Mesenchymal stem cell (in vitro differentiated cells and primary cell): Measurements from ENCODE around the gene RALGPS1.

ENCODE experiments used
- DNase-seq: peaks from one replicate; pipeline ENCODE4 v3.0.0-alpha.2; 2013
- H2AFZ ChIP-seq: one replicate; pipeline ENCODE4 v1.6.1; 2013; ENCODE audit warnings: low read depth, mild to moderate bottlenecking, control low read depth, inconsistent platforms, low read length, moderate library complexity
- H2AK5ac ChIP-seq: 2 replicates; pipeline ENCODE4 v1.6.1; 2013; ENCODE audit warnings: low read length, moderate library complexity, mild to moderate bottlenecking, inconsistent platforms; ENCODE audit not compliant: severe bottlenecking
- H2BK120ac ChIP-seq: one replicate; pipeline ENCODE4 v1.6.1; 2013; ENCODE audit warnings: low read depth, mild to moderate bottlenecking, inconsistent platforms, low read length, moderate library complexity
- H2BK12ac ChIP-seq, 2 experiments: one replicate each; pipeline ENCODE4 v1.6.1; 2013; ENCODE audit warnings: inconsistent platforms in 2 of 2, low read length in 2 of 2, mild to moderate bottlenecking in 2 of 2, moderate library complexity in 2 of 2, control low read depth in 1 of 2
- H2BK15ac ChIP-seq: one replicate; pipeline ENCODE4 v1.6.1; 2013; ENCODE audit warnings: mild to moderate bottlenecking, low read depth, inconsistent platforms; ENCODE audit not compliant: poor library complexity, severe bottlenecking
- H2BK5ac ChIP-seq: 2 replicates; pipeline ENCODE4 v1.6.1; 2013; ENCODE audit warnings: low read depth, mild to moderate bottlenecking, low read length, control low read depth, inconsistent platforms; ENCODE audit not compliant: poor library complexity, severe bottlenecking
- H3K14ac ChIP-seq, 2 experiments: one replicate each; pipeline ENCODE4 v1.6.1; 2013; ENCODE audit warnings: inconsistent platforms in 2 of 2, low read length in 2 of 2, control low read depth in 1 of 2, mild to moderate bottlenecking in 1 of 2, moderate library complexity in 1 of 2
- H3K18ac ChIP-seq, 2 experiments: one replicate each; pipeline ENCODE4 v1.6.1; 2013; ENCODE audit warnings: inconsistent platforms in 2 of 2, low read length in 2 of 2, control low read depth in 1 of 2, low read depth in 1 of 2, mild to moderate bottlenecking in 1 of 2
- H3K23ac ChIP-seq, 2 experiments: one replicate each; pipeline ENCODE4 v1.6.1; 2013; ENCODE audit warnings: inconsistent platforms in 2 of 2, low read length in 2 of 2, mild to moderate bottlenecking in 2 of 2, moderate library complexity in 2 of 2, control low read depth in 1 of 2
- H3K27ac ChIP-seq: 2 replicates; pipeline ENCODE4 v1.5.1; 2013; ENCODE audit warnings: mild to moderate bottlenecking, moderate library complexity, low read length, control low read depth, inconsistent platforms; ENCODE audit not compliant: poor library complexity, severe bottlenecking
- H3K27me3 ChIP-seq, 2 experiments: 2 replicates each; pipeline versions ENCODE4 v1.6.1 to v1.7.0; 2013; ENCODE audit warnings: low read length in 2 of 2, mild to moderate bottlenecking in 2 of 2, moderate library complexity in 2 of 2, control low read depth in 1 of 2, inconsistent platforms in 1 of 2; ENCODE audit not compliant: control insufficient read depth in 1 of 2, insufficient read depth in 1 of 2
- H3K36me3 ChIP-seq, 2 experiments: 2 replicates each; pipeline versions ENCODE4 v1.6.1 to v1.7.0; 2013; ENCODE audit warnings: low read length in 2 of 2, control low read depth in 1 of 2, inconsistent platforms in 1 of 2, low read depth in 1 of 2, mild to moderate bottlenecking in 1 of 2; ENCODE audit not compliant: insufficient read depth in 2 of 2, control insufficient read depth in 1 of 2
- H3K4ac ChIP-seq, 2 experiments: one replicate each; pipeline ENCODE4 v1.6.1; 2013; ENCODE audit warnings: inconsistent platforms in 2 of 2, low read length in 2 of 2, mild to moderate bottlenecking in 2 of 2, moderate library complexity in 2 of 2, control low read depth in 1 of 2, low read depth in 1 of 2
- H3K4me1 ChIP-seq: 2 replicates; pipeline ENCODE4 v1.6.1; 2013; ENCODE audit warnings: low read depth, low read length, control low read depth; ENCODE audit not compliant: control insufficient read depth, insufficient read depth
- H3K4me2 ChIP-seq: 2 replicates; pipeline ENCODE4 v1.6.1; 2013; ENCODE audit warnings: low read length, mild to moderate bottlenecking, inconsistent platforms; ENCODE audit not compliant: poor library complexity, severe bottlenecking
- H3K4me3 ChIP-seq, 2 experiments: 2 replicates each; pipeline versions ENCODE4 v1.5.1 to v1.7.0; 2013; ENCODE audit warnings: low read length in 2 of 2, mild to moderate bottlenecking in 2 of 2, control low read depth in 1 of 2, low read depth in 1 of 2; ENCODE audit not compliant: insufficient read depth in 1 of 2
- H3K79me1 ChIP-seq: replicated peaks from 2 replicates; pipeline ENCODE4 v1.6.1; 2013; ENCODE audit warnings: mild to moderate bottlenecking, control low read depth, low read length, inconsistent platforms; ENCODE audit not compliant: poor library complexity, severe bottlenecking
- H3K9ac ChIP-seq: 2 replicates; pipeline ENCODE4 v1.7.0; 2013; ENCODE audit warnings: mild to moderate bottlenecking, low read length, moderate library complexity
- H3K9me3 ChIP-seq: 2 replicates; pipeline ENCODE4 v1.7.0; 2013; ENCODE audit warnings: mild to moderate bottlenecking, low read length; ENCODE audit not compliant: control insufficient read depth
- H4K8ac ChIP-seq: one replicate; pipeline ENCODE4 v1.6.1; 2013; ENCODE audit warnings: inconsistent platforms, mild to moderate bottlenecking, low read length, moderate library complexity
- H4K91ac ChIP-seq: one replicate; pipeline ENCODE4 v1.6.1; 2013; ENCODE audit warnings: mild to moderate bottlenecking, low read length, inconsistent platforms
- WGBS: methylation state at CpG from one replicate; pipeline ENCODE4 v1.1.7; 2013; ENCODE audit warnings: mixed read lengths; 5-methylcytosine and 5-hydroxymethylcytosine counted together

The RALGPS1 gene

GRCh38 chr9:126880226-126880946 lies 34.2 kb upstream of the RALGPS1 start:
- Histone ChIP-seq H3K9ac (no peak overlapping the region), H3K79me1 (peaks cover 43% of the 10 kb centered on the region), H2BK15ac (no peak overlapping the region), H4K91ac (peak overlapping the region; percentile 37), H4K8ac (no peak overlapping the region), H3K18ac (no peak overlapping the region), H3K9me3 (no peaks in the 10 kb centered on the region), H3K23ac (no peak overlapping the region), H3K4ac (no peak overlapping the region), H3K36me3 (peaks cover 26 to 51% of the 10 kb centered on the region in 2 experiments), H3K27ac (no peak overlapping the region), H2BK12ac (no peak overlapping the region), H2AFZ (no peak overlapping the region), H2BK120ac (no peak overlapping the region), H3K4me2 (no peak overlapping the region), H3K14ac (no peak overlapping the region), H3K4me3 (no peak overlapping the region), H3K4me1 (peaks cover 5% of the 10 kb centered on the region), H2BK5ac (no peak overlapping the region), H2AK5ac (no peak overlapping the region), H3K27me3 (no peaks in the 10 kb centered on the region)
- WGBS: 97% methylated on average over 22 of the region's 23 CpGs
- DNase-seq: no peak

- Histone ChIP-seq H3K4ac (no peak overlapping the region), H3K14ac (no peak overlapping the region), H3K27me3 (no peaks in the 10 kb centered on the region), H2BK120ac (no peak overlapping the region), H3K23ac (no peak overlapping the region), H4K8ac (no peak overlapping the region), H2AFZ (no peak overlapping the region), H3K79me1 (peaks cover 42% of the 10 kb centered on the region), H3K4me1 (peaks cover 5% of the 10 kb centered on the region), H4K91ac (no peak overlapping the region), H2AK5ac (no peak overlapping the region), H2BK5ac (no peak overlapping the region), H2BK12ac (no peak overlapping the region), H3K18ac (no peak overlapping the region), H3K36me3 (peaks cover 26 to 53% of the 10 kb centered on the region in 2 experiments), H3K9ac (no peak overlapping the region), H3K4me3 (no peak overlapping the region), H3K27ac (no peak overlapping the region), H3K4me2 (no peak overlapping the region), H3K9me3 (no peaks in the 10 kb centered on the region), H2BK15ac (no peak overlapping the region)
- no peak for DNase-seq
- 98% methylated on average over 3 of the region's 6 CpGs for WGBS
These were observed 33.6 kb upstream of the RALGPS1 start for GRCh38 chr9:126880947-126881332.

GRCh38 chr9:126882746-126883145 lies 31.8 kb upstream of the RALGPS1 start:
- Histone ChIP-seq H3K14ac (no peak overlapping the region), H3K18ac (no peak overlapping the region), H3K27ac (no peak overlapping the region), H2BK12ac (no peak overlapping the region), H3K9me3 (no peaks in the 10 kb centered on the region), H2BK120ac (no peak overlapping the region), H3K23ac (no peak overlapping the region), H2AK5ac (no peak overlapping the region), H3K4me2 (no peak overlapping the region), H2BK15ac (no peak overlapping the region), H3K4ac (no peak overlapping the region), H3K79me1 (peaks cover 43% of the 10 kb centered on the region), H3K27me3 (no peaks in the 10 kb centered on the region), H2AFZ (no peak overlapping the region), H4K8ac (no peak overlapping the region), H3K4me3 (no peak overlapping the region), H4K91ac (no peak overlapping the region), H3K9ac (no peak overlapping the region), H3K4me1 (peaks cover 8% of the 10 kb centered on the region), H2BK5ac (no peak overlapping the region), H3K36me3 (peaks cover 33 to 56% of the 10 kb centered on the region in 2 experiments)
- DNase-seq: no peak
- WGBS: 95% methylated on average over 11 of the region's 11 CpGs

GRCh38 chr9:126883636-126884035 lies 30.9 kb upstream of the RALGPS1 start:
- H4K8ac ChIP-seq: no peak overlapping the region
- no peak overlapping the region for H3K27ac ChIP-seq
- no peak overlapping the region for H3K14ac ChIP-seq
- H2BK15ac ChIP-seq: no peak overlapping the region
- H3K4me1 ChIP-seq: peaks cover 8% of the 10 kb centered on the region
- no peak overlapping the region for H2AFZ ChIP-seq
- no peak overlapping the region for H3K9ac ChIP-seq
- peaks cover 33 to 54% of the 10 kb centered on the region in 2 experiments for H3K36me3 ChIP-seq
- H2BK120ac ChIP-seq: no peak overlapping the region
- no peak overlapping the region for H3K4me3 ChIP-seq
- H3K4me2 ChIP-seq: no peak overlapping the region
- H3K18ac ChIP-seq: no peak overlapping the region
- no peak overlapping the region for H2BK5ac ChIP-seq
- no peak overlapping the region for H4K91ac ChIP-seq
- no peak overlapping the region for H3K23ac ChIP-seq
- WGBS: 91% methylated on average over 15 of the region's 15 CpGs
- H3K9me3 ChIP-seq: no peaks in the 10 kb centered on the region
- H2BK12ac ChIP-seq: no peak overlapping the region
- peaks cover 40% of the 10 kb centered on the region for H3K79me1 ChIP-seq
- DNase-seq: no peak
- no peak overlapping the region for H2AK5ac ChIP-seq
- H3K27me3 ChIP-seq: no peaks in the 10 kb centered on the region
- peak overlapping the region in 1 of 2 experiments; percentile 51 for H3K4ac ChIP-seq
